ENCODE results near the gene PRR5.

DNA sequence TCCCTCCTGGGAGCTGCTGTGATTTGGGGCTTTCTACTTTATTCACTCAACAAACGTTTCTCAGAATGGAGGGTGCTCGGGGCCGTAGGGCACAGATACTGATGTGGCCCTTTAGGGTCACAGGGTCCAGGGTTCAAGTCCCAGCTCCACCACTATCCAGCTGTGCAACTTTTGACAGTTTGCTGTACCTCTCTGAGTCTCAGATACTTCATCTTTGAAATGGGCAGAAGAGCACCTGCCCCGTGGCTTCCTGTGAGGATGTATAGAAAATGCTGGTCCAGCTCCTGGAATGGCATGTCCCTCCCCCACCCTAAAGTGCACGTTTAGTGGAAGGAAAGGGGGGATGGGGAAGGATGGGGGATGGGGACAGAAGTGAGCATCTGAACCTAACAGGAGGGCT is 21.9 kb upstream of the PRR5 start:
- TF ChIP-seq CTCF (conservative IDR thresholded peaks at IDR 0.05; ENCODE audit: low read length) (no peak), EZH2phosphoT487 (IDR thresholded peaks at IDR 0.05; ENCODE audit: borderline replicate concordance, low read depth, low read length) (no peak)
